ENCODE measurements around the gene EXPH5.

- TF ChIP-seq CTCF (IDR thresholded peaks at IDR 0.05) (no peak), POLR2A (IDR thresholded peaks at IDR 0.05) (no peak)
Observed at GRCh38 chr11:108628812-108629211, 35.2 kb upstream of the EXPH5 start.

All from transverse colon (tissue), 3 donors.